ENCODE results near the gene AKTIP. TPM values are rescaled to one million over a fixed set of nuclear protein-coding genes. Genes with fewer than 3 reads are reported as not detected.

AKTIP gene
- total RNA-seq, 1 experiment from 2014 or later: 26.2 TPM

- Mint-ChIP-seq H3K4me1 (no peaks in the 10 kb centered on the region), H3K4me3 (no peak overlapping the region), H3K9me3 (peaks cover 13 to 22% of the 10 kb centered on the region in 2 experiments), H3K27me3 (ENCODE audit: low read depth) (no peaks in the 10 kb centered on the region; the same call in 1 of the 2 replicates), H3K36me3 (ENCODE audit: insufficient read depth in 1 of 3, low read depth in 3 of 3) (peaks cover 57 to 90% (median 80%) of the 10 kb centered on the region in 3 experiments), H3K27ac (no peak overlapping the region)
- no peak overlapping the region for H2BK12ac ChIP-seq (ENCODE audit: insufficient read length, low read depth, low read length)
- peaks cover 10% of the 10 kb centered on the region for H3K9me3 ChIP-seq (ENCODE audit: control insufficient read depth, low read depth, low read length)
- H4K8ac ChIP-seq (replicated peaks; ENCODE audit: insufficient read length, low read depth, low read length): no peak overlapping the region
- H3T11ph ChIP-seq (ENCODE audit: low read length): no peak overlapping the region
- H3K18ac ChIP-seq (ENCODE audit: insufficient read length, low read depth, low read length): no peak overlapping the region
- H3K27ac ChIP-seq (ENCODE audit: insufficient read length, low read depth, low read length): no peak overlapping the region
- no peak overlapping the region for H2AFZ ChIP-seq (ENCODE audit: low read length)
- no peaks in the 10 kb centered on the region for H3K4me1 ChIP-seq (ENCODE audit: insufficient read depth, low read length)
- no peaks in the 10 kb centered on the region for H4K20me1 ChIP-seq (ENCODE audit: control insufficient read depth, insufficient read depth, insufficient read length)
- H3K23me2 ChIP-seq (ENCODE audit: insufficient read length, low read depth, low read length, poor library complexity, severe bottlenecking): no peaks in the 10 kb centered on the region
- no peak overlapping the region for H3K4me2 ChIP-seq (ENCODE audit: insufficient read depth, insufficient read length, low read length)
- no peak for TF ChIP-seq CTCF (conservative IDR thresholded peaks at IDR 0.05)
- no peak overlapping the region for H2BK120ac ChIP-seq (ENCODE audit: low read depth, low read length, poor library complexity, severe bottlenecking)
- no peak overlapping the region for H2BK5ac ChIP-seq (ENCODE audit: insufficient read length, low read length)
- WGBS (ENCODE audit: extremely low coverage, insufficient read length, low lambda C conversion rate): no CpG with 5 or more reads among the region's 2 CpGs
- no peak for DNase-seq
- H3K9ac ChIP-seq (ENCODE audit: extremely low read depth, insufficient read length, low read length): no peak overlapping the region
- H3K4ac ChIP-seq (ENCODE audit: low read depth, low read length): no peak overlapping the region
- H3K23ac ChIP-seq (ENCODE audit: insufficient read length, low read depth, low read length): no peak overlapping the region
- no peak overlapping the region for H2BK20ac ChIP-seq (ENCODE audit: low read depth, low read length, poor library complexity, severe bottlenecking)
- no peaks in the 10 kb centered on the region for H3K79me2 ChIP-seq (ENCODE audit: insufficient read depth, low read length)
- no peak overlapping the region for H3K56ac ChIP-seq (ENCODE audit: insufficient read length, low read depth, low read length)
- H2BK15ac ChIP-seq (ENCODE audit: low read depth, low read length): no peak overlapping the region
- H4K91ac ChIP-seq (ENCODE audit: insufficient read length, low read depth, low read length): no peak overlapping the region
- no peak overlapping the region for H3K14ac ChIP-seq (ENCODE audit: insufficient read depth, low read length)
- H3K79me1 ChIP-seq (ENCODE audit: insufficient read depth, low read depth, low read length, poor library complexity, severe bottlenecking): no peaks in the 10 kb centered on the region
- H2AK5ac ChIP-seq (ENCODE audit: insufficient read length, low read length): no peak overlapping the region
- H3K27me3 ChIP-seq (ENCODE audit: insufficient read depth, low read length): no peaks in the 10 kb centered on the region
- H4K5ac ChIP-seq (ENCODE audit: insufficient read length, low read depth, low read length): no peak overlapping the region
Observed at GRCh38 chr16:53482123-53482522, 20.9 kb downstream of the AKTIP start.

Data from H9 (cell line).